HTERT RPE-1 (cell line): ENCODE data around the gene ACOT13.
"Not testable (repeated sequence)": the region's sequence is repeated elsewhere in the genome, so short reads cannot be mapped to it uniquely, and the experiment has no call there.

Source experiments
- in situ Hi-C: fragments of 300-500 bp; cut with MboI; formaldehyde crosslinking; loops from 4 replicates; pipeline ENCODE4 v1.14.3; 2020; ENCODE audit warnings: low sequenced_read_pairs

Gene ACOT13

DNA sequence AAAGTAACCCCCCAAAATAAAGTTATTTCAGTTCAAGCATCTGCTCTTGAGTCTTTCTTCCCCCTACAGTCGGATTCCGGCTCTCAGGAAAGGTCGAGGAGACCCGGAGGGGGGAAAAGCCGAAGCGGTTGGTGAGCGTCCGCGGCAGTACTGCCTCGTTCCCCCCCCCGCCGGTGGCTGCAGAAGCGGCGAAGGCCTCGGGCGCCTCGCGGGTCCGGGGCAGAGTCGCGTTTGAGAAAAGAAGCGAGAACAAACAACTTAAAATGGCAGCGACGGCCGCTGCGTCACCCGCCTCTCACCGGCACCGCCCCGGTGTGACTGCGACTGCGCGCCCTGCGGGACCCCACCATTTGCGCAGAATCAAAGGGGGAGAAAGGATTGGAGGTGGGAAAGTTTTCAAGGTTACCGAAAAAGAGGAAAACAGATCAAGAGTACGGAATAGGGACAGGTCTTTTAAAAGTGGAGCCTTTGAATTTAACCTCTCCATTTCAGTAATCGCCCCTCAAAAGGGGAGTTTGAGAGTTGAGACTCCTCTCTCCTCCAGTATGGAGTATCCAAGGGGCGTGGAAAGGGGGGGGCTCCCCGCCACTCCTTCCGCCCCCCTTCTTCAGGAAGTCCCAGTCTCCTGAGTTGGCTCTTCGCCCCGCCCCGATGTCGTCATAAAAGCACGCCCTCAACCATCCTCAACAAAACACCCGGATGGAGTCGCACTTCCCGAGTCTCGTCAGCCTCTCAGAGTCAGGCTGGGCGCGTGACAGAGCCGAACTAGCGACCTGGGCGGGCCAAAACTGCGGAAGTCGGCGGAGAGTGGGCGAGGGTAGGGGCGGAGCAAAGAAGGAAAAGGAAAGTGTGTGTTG, 54.0 kb downstream of the ACOT13 start:
- in situ Hi-C loops, result no loop called here

DNA sequence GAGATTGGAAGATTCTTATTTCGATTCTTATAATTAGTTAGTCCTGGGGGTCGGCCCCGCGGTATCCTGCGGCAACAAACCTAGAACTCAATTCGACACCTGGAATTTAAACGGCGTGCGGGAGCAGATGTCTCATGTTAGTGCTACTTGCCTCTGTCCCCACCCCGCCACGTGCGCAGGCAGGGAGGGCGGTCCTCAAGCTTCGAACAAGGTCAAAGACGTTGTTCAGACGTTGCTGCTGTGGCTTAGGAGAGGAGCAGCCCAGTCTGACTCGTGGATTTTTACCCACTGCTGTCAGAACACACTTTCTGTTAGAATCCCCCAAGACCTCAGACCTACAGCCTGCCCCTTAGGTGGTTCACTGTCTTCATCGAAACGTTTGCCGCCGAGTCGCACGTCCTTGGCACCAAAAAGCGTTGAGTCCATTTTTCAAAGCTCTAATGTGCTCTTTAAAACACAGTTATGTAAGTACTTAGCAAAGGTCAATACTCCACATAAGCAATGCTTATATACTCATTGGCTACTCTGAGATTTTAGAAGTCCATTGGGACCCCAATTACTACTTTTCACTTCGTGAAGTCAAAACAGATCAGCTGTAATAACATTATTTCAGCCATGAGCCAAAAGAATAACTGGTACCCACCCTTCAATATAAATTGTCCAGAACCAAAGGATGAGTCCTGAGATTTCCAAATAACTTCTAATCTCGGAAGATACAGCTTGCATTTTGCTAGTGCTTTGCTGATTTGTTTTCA, 54.8 kb downstream of the ACOT13 start:
- in situ Hi-C loops, result no loop called here

DNA sequence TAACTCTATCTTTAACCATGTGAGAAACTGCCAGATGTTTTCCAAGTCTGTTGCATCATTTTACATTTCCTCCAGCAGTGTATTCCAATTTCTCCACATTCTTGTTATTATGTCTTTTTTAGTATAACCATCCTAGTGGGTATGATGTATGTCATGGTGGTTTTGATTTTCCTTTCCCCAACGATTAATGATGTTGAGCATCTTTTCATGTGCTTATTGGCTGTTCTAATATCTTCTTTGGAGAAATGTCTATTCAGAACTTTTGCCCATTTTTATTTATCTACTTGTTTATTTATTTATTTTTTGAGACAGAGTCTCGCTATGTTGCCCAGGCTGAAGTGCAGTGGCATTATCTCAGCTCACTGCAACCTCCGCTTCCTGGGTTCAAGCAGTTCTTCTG, 56.4 kb downstream of the ACOT13 start:
- in situ Hi-C loops, result no loop called here

DNA sequence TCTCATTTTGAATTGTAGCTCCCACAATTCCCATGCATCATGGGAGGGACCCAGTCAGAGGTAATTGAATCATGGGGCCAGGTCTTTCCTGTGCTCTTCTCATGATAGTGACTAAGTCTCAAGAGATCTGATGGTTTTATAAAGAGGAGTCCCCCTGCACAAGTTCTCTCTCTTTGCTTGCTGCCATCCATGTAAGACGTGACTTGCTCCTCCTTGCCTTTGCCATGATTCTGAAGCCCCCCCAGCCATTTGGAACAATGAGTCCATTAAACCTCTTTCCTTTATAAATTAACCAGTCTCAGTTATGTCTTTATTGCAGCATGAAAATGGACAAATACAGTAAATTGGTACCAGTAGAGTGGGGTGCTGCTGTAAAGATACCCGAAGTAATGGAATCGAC, 63.8 kb downstream of the ACOT13 start:
- in situ Hi-C loops, result not testable (repeated sequence)

DNA sequence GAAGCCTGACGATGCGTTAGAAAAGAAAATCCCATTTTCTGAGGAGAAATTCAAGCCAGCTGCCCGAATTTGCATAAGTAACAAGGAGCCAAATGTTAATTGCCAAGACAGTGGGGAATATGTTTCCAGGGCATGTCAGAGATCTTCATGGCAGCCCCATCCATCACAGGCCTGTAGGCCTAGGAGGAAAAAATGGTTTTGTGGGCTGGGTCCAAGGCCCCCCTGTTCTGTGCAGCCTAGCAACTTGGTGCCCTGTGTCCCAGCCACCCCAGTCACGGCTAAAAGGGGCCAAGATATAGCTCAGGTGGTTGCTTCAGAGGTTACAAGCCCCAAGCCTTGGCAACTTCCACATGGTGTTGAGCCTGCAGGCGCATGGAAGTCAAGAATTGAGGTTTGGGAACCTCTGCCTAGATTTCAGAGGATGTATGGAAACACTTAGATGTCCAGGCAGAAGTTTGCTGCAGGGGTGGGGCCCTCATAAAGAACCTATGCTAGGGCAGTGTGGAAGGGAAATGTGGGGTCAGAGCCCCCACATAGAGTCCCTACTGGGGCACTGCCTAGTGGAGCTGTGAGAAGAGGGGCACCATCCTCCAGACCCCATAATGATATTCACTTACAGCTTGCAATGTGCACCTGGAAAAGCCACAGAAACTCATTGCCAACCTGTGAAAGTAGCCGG, 64.7 kb downstream of the ACOT13 start:
- in situ Hi-C loops, result not testable (repeated sequence)

DNA sequence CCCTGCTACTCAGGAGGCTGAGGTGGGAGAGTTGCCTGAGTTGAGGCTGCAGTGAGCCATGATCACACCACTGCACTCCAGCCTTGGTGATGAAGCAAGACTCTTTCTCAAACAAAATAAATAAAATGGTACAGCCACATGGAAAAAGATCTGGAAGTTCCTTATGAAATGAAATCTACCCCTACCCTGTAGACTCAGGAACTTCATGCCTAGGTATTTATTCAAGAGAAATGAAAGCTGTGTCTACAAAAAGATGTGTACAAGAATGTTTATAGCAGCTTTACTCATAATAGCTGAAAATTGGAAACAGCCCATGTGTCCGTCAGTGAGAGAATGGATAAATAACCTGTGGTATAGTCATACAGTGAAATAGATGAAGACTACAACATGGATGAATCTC, 67.3 kb downstream of the ACOT13 start:
- in situ Hi-C loops, result no loop called here

DNA sequence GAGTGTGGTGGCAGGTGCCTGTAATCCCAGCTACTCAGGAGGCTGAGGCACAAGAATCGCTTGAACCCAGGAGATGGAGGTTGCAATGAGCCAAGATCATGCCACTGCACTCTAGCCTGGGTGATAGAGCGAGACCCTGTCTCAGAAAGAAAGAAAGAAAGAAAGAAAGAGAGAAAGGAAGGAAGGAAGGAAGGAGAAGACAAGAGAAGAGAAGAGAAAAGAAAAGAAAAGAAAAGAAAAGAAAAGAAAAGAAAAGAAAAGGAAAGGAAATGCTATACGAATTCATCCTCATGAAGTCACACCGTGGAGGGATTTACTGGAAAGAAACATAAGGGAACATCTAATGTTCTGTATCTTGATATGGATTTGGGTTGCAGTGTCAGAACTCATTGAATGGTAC, 67.8 kb downstream of the ACOT13 start:
- in situ Hi-C loops, result not testable (repeated sequence)

DNA sequence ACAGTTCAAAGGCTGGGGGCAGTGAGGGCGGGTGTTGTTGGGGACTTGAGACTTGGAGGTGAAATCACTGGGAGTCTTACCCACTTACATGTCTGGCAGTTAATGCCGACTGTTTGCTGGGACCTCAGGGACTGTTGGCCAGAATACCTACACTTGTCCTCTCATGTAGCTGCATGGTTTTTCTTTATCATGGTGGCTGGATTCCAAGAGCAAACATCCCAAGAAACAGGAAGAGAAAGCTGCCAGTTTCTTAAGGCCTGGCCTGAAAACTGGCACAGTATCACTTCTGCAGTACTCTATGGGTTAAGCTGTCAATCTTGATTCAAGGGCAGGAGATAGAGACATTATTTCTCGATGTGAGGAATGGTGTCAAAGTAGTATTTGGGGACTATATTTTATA, 71.9 kb downstream of the ACOT13 start:
- in situ Hi-C loops, result no loop called here

DNA sequence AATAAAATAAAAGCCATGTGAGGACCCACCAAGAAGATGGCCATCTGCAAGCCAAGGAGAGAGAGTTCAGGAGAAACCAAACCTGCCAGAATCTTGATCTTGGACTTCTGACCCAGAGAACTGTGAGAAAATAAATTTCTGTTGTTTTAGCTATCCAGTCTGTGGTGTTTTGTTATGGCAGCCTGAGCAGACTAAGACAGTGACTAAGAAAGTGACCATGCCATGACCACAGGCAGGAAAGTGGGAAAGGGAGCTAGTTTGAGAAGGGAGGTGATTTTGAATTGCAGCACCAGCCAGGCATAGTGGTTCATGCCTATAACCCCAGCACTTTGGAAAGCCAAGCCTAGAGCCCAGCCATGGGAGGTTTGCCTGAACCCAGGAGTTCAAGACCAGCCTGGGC, 74.0 kb downstream of the ACOT13 start:
- in situ Hi-C loops, result no loop called here

DNA sequence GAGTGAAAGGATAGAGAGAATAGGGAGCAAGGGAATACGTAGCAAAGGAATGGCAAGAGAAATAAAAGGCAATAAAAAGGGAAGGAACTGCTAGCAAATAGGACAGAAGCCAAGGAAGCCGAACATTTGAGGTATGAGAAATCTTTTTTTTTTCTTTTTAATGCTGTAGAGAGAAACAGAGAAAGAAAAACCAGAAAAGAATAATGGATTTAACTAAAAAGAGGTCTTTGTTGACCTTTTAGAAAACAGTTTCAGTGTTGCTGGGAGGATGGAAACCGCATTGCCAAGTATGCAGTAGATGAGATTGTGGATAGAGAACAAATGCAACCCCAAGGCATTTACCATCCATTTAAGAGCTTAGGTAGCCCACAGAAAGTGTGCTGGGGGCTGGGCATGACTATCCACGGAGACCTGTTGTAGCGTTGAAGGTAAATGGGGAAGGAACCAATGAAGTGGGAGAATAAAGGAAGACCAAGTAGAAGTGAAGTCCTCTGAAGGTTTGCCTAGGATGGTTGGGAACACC, 75.4 kb downstream of the ACOT13 start:
- in situ Hi-C loops, result no loop called here

DNA sequence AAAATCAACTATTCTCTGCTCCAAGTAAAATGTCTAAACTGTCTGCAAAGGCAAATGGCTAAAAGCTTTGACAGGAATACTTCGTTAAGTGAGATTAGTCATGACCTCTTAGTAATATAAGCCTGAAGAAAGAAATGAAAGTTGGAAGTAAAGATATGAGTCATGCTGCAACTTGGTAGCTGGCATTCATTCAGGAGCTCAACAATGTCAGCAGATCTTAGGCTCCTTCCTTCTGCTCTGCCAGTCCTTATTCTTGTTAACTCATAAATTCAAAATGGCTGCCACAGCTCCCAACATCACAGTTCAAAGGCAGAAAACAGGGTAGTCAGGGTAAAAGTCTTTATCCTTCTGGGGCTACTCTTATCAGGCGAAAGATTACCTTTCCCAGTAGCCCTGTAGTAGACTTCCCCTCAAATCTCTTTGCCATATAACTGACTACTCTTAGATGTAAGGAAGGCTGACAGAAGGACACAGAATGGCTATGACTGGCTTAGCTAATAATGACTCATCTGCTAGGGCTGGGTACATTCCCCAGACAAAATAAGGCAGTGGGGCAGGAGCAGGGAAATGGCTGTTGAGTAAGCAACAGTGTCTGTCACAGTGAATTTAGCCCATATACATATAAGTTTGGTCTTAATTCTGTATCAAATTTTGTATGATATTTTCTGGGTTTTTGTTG, 76.5 kb downstream of the ACOT13 start:
- in situ Hi-C loops, result no loop called here

DNA sequence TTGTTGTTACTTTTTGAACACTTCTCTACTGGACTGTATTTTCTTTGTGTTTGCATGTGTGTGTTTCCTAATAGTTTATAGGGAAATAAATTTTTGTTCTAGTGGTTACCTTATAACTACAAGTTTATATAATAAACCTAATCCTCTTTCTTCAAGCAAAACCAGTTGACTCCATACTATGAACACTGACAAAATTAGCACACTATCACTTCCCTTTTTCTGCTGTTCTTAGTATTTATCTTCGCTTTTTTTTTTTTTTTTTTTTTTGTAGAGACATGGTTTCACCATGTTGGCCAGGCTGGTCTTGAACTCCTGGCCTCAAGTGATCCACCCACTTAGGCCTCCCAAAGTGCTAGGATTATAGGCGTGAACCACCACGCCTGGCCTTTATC, 77.1 kb downstream of the ACOT13 start:
- in situ Hi-C loops, result no loop called here

DNA sequence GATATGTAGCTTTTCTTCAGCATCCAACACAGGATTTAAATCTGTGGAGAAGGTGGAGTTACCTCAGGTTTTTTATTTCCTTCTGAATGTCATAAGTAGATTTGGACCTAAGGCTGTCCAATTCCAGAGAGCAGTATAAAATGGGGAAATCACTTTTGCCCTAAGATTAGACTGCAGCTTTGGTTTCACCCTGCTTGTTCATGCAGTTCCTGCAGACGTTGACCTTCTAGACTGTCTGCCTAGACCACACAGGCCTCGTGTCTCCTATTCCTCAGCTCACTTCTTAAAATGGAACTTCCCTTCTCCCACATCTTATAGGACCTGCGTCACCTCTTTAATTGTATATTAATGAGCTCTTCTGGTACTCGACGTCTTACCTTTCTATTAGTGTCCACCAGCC, 78.0 kb downstream of the ACOT13 start:
- in situ Hi-C loops, result no loop called here

DNA sequence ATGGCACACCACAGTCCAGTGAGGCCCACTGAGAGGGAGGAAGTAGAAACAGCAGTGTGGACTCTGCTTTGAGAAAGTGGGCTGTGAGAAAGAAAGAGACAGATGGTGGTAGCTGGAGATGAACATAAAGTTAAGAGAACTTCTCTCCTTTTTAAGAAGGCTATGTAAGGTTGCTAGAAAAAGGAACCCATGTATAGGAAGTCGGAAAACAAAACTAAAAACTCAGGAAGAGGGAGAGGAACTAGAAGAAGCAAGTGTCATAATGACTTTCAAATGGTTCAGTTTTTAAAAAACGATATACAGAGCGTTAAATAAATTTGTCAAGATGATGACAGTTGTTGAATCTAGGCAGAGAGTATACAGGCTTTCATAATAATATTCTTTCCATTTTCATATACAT, 82.4 kb downstream of the ACOT13 start:
- in situ Hi-C loops, result no loop called here

DNA sequence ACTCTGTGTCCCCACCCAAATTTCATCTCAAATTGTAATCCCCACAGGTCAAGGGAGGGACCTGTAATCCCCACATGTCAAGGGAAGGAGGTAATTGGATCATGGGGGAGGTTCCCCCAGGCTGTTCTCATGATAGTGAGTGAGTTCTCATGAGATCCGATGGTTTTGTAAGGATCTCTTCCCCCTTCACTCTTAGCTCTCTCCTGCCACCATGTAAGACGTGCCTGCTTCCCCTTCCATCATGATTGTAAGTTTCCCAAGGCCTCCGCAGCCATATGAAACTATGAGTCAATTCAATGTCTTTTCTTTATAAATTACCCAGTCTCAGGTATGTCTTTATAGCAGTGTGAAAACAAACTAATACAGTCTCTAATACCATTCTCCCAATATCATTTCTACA, 84.0 kb downstream of the ACOT13 start:
- in situ Hi-C loops, result not testable (repeated sequence)

DNA sequence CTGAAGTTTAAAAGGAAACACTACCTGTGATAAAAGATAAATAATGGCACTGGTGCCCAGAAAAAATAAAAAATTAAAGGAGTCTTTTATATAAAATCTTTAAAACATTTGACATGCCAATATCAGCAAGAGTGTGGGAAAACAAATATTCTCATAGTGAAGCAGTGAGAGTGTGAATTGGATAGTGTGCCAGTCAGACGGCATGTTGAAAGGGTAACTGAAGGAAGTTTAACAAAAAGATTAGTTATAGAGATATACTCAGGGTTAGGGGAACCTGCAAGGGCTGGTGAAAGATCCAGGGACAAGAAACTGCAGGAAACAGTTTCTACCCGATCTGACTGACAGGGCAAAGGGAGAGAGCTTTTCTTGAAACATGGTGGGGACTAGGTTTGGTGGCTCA, 85.6 kb downstream of the ACOT13 start:
- in situ Hi-C loops, result no loop called here

DNA sequence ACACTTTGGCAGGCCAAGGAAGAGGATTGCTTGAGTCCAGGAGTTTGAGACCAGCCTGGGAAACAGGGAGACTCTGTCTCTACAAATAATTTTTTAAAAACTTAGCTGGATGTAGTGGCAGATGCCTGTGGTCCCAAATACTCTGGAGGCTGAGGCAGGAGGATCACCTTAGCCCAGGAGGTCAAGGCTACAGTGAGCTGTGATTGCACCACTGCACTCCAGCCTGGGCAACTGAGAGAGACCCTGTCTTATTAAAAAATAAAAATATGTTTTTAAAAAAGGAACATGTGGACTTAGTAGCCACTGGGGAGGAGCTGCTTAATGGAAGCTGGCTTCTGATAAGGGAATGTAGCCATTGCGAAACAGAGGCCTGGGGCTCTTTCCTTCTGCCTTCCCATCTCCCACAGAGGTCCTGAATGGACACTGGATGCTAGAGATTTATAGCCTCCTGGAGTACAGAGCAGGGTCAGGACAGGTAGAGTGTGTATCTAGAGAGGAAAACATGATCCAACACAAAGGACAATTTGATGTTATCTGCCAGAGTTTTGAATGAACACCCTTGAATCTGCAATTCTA, 86.1 kb downstream of the ACOT13 start:
- in situ Hi-C loops, result no loop called here

DNA sequence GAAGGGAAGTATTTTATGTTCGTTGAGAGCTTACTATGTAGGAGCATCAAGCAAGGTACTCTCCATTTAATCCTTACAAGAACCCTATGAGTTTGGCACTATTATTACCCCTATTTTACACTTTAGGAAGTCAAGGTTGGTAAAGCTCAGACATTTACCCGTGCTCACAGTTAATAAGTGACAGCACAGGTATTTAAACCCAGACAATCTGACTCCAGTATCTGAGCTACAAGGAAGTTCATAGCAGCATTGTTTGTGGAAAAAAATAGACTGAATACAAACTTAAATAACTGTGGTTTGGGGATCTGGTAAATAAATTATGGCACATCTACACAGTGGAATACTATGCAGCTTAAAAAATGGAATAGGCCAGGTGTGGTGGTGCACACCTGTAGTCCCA, 86.7 kb downstream of the ACOT13 start:
- in situ Hi-C loops, result no loop called here

DNA sequence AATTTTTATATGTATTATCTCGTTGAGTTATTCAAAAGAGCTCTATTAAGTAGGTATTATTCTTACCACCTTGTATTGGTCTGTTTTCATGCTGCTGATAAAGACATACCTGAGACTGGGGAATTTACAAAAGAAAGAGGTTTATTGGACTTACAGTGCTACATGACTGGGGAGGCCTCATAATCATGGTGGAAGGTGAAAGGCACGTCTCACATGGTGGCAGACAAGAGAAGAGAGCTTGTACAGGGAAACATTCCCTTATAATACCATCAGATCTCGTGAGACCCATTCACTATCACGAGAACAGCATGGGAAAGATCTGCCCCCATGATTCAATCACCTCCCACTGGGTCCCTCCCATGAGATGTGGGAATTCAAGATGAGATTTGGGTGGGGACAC, 87.5 kb downstream of the ACOT13 start:
- in situ Hi-C loops, result not testable (repeated sequence)
